Measurements from ENCODE around the gene KIF5B.

DNA sequence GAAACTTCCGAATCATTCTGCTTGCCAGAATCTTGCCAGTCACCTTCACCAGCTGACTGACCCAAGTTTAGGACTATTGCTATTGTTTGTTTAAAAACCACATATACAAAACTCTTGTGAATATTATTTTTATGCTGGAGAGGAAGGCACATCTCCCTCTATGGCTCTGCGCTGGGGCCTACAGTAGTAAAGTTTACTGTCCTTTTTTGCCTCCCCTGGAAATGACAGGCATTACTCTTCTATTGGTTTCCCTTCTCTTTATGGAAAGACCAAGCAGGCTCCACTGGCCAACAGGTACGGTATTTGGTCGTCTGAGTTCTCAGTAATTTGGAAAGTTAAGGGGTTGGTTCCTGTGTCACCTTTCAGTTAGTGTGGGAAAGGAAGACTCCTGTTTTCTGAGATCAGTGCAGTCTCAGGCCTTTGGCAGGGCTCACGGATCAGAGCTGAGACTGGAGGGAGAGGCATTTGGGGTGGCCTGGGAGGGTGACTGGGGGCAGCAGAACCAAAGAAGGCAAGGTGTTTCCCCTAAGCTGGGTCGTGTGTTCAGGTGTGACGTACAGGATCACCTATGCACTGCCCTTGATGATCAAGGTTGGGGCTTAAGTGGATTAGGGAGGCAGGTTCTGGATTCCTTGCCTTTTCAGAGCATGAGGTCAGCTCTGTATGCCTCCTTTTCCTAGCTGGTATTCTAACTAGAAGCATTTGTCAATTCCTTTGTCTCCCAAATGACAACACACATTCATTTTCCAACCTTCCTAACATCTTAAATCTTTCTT is 16.0 kb upstream of the KIF5B start:
- no peak for TF ChIP-seq RAD21 (IDR thresholded peaks at IDR 0.05)
- TF ChIP-seq FOXA1 (IDR thresholded peaks at IDR 0.05), result no peak
- TF ChIP-seq, protein P1, sequence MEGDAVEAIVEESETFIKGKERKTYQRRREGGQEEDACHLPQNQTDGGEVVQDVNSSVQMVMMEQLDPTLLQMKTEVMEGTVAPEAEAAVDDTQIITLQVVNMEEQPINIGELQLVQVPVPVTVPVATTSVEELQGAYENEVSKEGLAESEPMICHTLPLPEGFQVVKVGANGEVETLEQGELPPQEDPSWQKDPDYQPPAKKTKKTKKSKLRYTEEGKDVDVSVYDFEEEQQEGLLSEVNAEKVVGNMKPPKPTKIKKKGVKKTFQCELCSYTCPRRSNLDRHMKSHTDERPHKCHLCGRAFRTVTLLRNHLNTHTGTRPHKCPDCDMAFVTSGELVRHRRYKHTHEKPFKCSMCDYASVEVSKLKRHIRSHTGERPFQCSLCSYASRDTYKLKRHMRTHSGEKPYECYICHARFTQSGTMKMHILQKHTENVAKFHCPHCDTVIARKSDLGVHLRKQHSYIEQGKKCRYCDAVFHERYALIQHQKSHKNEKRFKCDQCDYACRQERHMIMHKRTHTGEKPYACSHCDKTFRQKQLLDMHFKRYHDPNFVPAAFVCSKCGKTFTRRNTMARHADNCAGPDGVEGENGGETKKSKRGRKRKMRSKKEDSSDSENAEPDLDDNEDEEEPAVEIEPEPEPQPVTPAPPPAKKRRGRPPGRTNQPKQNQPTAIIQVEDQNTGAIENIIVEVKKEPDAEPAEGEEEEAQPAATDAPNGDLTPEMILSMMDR (IDR thresholded peaks at IDR 0.05; ENCODE audit: low read depth, low read length, missing input control), result no peak
- TF ChIP-seq, protein P2, sequence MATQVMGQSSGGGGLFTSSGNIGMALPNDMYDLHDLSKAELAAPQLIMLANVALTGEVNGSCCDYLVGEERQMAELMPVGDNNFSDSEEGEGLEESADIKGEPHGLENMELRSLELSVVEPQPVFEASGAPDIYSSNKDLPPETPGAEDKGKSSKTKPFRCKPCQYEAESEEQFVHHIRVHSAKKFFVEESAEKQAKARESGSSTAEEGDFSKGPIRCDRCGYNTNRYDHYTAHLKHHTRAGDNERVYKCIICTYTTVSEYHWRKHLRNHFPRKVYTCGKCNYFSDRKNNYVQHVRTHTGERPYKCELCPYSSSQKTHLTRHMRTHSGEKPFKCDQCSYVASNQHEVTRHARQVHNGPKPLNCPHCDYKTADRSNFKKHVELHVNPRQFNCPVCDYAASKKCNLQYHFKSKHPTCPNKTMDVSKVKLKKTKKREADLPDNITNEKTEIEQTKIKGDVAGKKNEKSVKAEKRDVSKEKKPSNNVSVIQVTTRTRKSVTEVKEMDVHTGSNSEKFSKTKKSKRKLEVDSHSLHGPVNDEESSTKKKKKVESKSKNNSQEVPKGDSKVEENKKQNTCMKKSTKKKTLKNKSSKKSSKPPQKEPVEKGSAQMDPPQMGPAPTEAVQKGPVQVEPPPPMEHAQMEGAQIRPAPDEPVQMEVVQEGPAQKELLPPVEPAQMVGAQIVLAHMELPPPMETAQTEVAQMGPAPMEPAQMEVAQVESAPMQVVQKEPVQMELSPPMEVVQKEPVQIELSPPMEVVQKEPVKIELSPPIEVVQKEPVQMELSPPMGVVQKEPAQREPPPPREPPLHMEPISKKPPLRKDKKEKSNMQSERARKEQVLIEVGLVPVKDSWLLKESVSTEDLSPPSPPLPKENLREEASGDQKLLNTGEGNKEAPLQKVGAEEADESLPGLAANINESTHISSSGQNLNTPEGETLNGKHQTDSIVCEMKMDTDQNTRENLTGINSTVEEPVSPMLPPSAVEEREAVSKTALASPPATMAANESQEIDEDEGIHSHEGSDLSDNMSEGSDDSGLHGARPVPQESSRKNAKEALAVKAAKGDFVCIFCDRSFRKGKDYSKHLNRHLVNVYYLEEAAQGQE (IDR thresholded peaks at IDR 0.05), result no peak
- TF ChIP-seq SP1 (IDR thresholded peaks at IDR 0.05), result no peak
- TF ChIP-seq NR2F2 (IDR thresholded peaks at IDR 0.05), result no peak
- TF ChIP-seq, protein P3, sequence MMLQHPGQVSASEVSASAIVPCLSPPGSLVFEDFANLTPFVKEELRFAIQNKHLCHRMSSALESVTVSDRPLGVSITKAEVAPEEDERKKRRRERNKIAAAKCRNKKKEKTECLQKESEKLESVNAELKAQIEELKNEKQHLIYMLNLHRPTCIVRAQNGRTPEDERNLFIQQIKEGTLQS (IDR thresholded peaks at IDR 0.05), result no peak
- TF ChIP-seq, protein P4, sequence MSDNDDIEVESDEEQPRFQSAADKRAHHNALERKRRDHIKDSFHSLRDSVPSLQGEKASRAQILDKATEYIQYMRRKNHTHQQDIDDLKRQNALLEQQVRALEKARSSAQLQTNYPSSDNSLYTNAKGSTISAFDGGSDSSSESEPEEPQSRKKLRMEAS (IDR thresholded peaks at IDR 0.05), result no peak
- no peak for TF ChIP-seq GABPA (IDR thresholded peaks at IDR 0.05 in 1 of 2, conservative IDR thresholded peaks at IDR 0.05 in 1 of 2)
- TF ChIP-seq EGR1 (IDR thresholded peaks at IDR 0.05; ENCODE audit: low read depth in 2 of 2), result no peak
- TF ChIP-seq, protein P5, sequence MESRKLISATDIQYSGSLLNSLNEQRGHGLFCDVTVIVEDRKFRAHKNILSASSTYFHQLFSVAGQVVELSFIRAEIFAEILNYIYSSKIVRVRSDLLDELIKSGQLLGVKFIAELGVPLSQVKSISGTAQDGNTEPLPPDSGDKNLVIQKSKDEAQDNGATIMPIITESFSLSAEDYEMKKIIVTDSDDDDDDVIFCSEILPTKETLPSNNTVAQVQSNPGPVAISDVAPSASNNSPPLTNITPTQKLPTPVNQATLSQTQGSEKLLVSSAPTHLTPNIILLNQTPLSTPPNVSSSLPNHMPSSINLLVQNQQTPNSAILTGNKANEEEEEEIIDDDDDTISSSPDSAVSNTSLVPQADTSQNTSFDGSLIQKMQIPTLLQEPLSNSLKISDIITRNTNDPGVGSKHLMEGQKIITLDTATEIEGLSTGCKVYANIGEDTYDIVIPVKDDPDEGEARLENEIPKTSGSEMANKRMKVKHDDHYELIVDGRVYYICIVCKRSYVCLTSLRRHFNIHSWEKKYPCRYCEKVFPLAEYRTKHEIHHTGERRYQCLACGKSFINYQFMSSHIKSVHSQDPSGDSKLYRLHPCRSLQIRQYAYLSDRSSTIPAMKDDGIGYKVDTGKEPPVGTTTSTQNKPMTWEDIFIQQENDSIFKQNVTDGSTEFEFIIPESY (IDR thresholded peaks at IDR 0.05), result no peak
- TF ChIP-seq YY1 (IDR thresholded peaks at IDR 0.05), result no peak

All from liver (tissue), 3 donors.